Sigmoid colon (tissue), 7 donors: ENCODE measurements around the gene ASAP3. TPM values are rescaled to one million over a fixed set of nuclear protein-coding genes. Genes with fewer than 3 reads are reported as not detected.
A peak's percentile ranks its signal among the peaks of the same experiment; 100 is the strongest.

Experiments
- DNase-seq: peaks from one replicate; pipeline ENCODE4 v3.0.0-alpha.2; 2019
- H3K27ac ChIP-seq, 4 donors: fragments of 200-600 bp; sonication (generic); one replicate each; pipeline ENCODE4 v1.5.1; 2016 to 2019; ENCODE audit warnings: mild to moderate bottlenecking in 1 of 4
- H3K27me3 ChIP-seq, 3 donors: fragments of 200-600 bp; sonication (generic); one replicate each; pipeline ENCODE4 v1.5.1; 2019; ENCODE audit warnings: mild to moderate bottlenecking in 1 of 3
- H3K36me3 ChIP-seq, 4 donors: fragments of 200-600 bp; sonication (generic); one replicate each; pipeline ENCODE4 v1.5.1; 2016 to 2019
- H3K4me1 ChIP-seq, 4 donors: fragments of 200-600 bp; sonication (generic); one replicate each; pipeline ENCODE4 v1.5.1; 2017 to 2019
- H3K4me3 ChIP-seq, 4 donors: fragments of 200-600 bp; sonication (generic); one replicate each; pipeline ENCODE4 v1.5.1; 2017 to 2019; ENCODE audit warnings: mild to moderate bottlenecking in 2 of 4, moderate library complexity in 1 of 4
- H3K9me3 ChIP-seq, 4 donors: fragments of 200-600 bp in 3 of 4; sonication (generic) in 3 of 4; one replicate each; pipeline versions ENCODE4 v1.5.1 to v1.6.1; 2013 to 2019
- CTCF ChIP-seq, 4 experiments: fragments of 450-650 bp in 3 of 4; fragments of 200-600 bp in 1 of 4; IDR thresholded peaks; one replicate each; pipeline ENCODE4 v1.5.1; 2016 to 2019; ENCODE audit warnings: antibody characterized with exemption in 4 of 4, mild to moderate bottlenecking in 3 of 4, moderate library complexity in 2 of 4
- EP300 ChIP-seq, 4 donors: sonication (generic); formaldehyde crosslinking; IDR thresholded peaks; one replicate each; pipeline ENCODE4 v1.6.1; 2017; ENCODE audit warnings: antibody characterized with exemption in 4 of 4
- POLR2A ChIP-seq, 2 donors: fragments of 450-650 bp; IDR thresholded peaks; one replicate each; pipeline ENCODE4 v1.6.1; 2016; ENCODE audit warnings: antibody characterized with exemption in 2 of 2, mild to moderate bottlenecking in 2 of 2, moderate library complexity in 2 of 2
- POLR2AphosphoS5 ChIP-seq, 4 donors: sonication (generic); formaldehyde crosslinking; IDR thresholded peaks; one replicate each; pipeline ENCODE4 v1.6.1; 2017; ENCODE audit warnings: antibody characterized with exemption in 4 of 4
- WGBS, 2 donors: extraction: QIAGEN DNeasy Blood & Tissue Kit; methylation state at CpG; one replicate each; pipeline ENCODE4 v1.1.7; 2013; 5-methylcytosine and 5-hydroxymethylcytosine counted together
- intact Hi-C: fragments of 100-400 bp; cut with DNase I; formaldehyde crosslinking; loops from one replicate; pipeline ENCODE4 v1.15.1; 2023
- polyA plus RNA-seq, 3 donors: library from polyadenylated mRNA; stranded (reverse); fragments of 200-250 nt; gene quantifications; one replicate each; pipeline ENCODE4 v1.2.3, GENCODE V29; 2013
- total RNA-seq, 4 donors: library from RNA; depleted of rRNA; stranded (reverse); fragments of >200 nt; gene quantifications; one replicate each; pipeline ENCODE4 v1.1.0, GENCODE V29; 2016
- donor health status: healthy with polysubstance abuse.
- donor health status: Bipolar disorder and iron deficiency.
- donor health status: healthy.

Gene ASAP3
- total and polyA plus RNA-seq, 7 donors, result 20.6 to 51.0 (median 22.5) TPM

GRCh38 chr1:23472351-23473036, 11.5 kb downstream of the ASAP3 start:
- Histone ChIP-seq H3K27ac (peak overlapping the region in 1 of 4 donors; percentile 33), H3K4me3 (no peak overlapping the region), H3K9me3 (no peaks in the 10 kb centered on the region), H3K4me1 (peaks cover 0 to 31% (median 7%) of the 10 kb centered on the region in 4 donors), H3K27me3 (no peaks in the 10 kb centered on the region), H3K36me3 (no peaks in the 10 kb centered on the region)
- intact Hi-C loops, result no loop called here
- 60 to 81% methylated on average over 5 of the region's 5 CpGs for WGBS, 2 donors
- DNase-seq, result no peak
- no peak for TF ChIP-seq POLR2AphosphoS5 (IDR thresholded peaks at IDR 0.05)
- no peak for TF ChIP-seq CTCF (IDR thresholded peaks at IDR 0.05)

GRCh38 chr1:23471473-23472075, 12.4 kb downstream of the ASAP3 start:
- H3K36me3 ChIP-seq, result no peaks in the 10 kb centered on the region
- TF ChIP-seq POLR2AphosphoS5 (IDR thresholded peaks at IDR 0.05) (no peak), EP300 (IDR thresholded peaks at IDR 0.05) (no peak), POLR2A (IDR thresholded peaks at IDR 0.05) (no peak), CTCF (IDR thresholded peaks at IDR 0.05) (no peak)
- no peaks in the 10 kb centered on the region for H3K9me3 ChIP-seq
- H3K4me1 ChIP-seq, result peaks cover 0 to 31% (median 7%) of the 10 kb centered on the region in 4 donors
- no peaks in the 10 kb centered on the region for H3K27me3 ChIP-seq
- peak overlapping the region in 2 of 4 donors; percentile 7 to 73 for H3K27ac ChIP-seq
- intact Hi-C loops, result no loop called here
- DNase-seq, result no peak
- H3K4me3 ChIP-seq, result no peak overlapping the region
- WGBS, 2 donors, result 62 to 76% methylated on average over 4 of the region's 4 CpGs

GRCh38 chr1:23470282-23471070, 13.5 kb downstream of the ASAP3 start:
- Histone ChIP-seq H3K4me3 (no peak overlapping the region), H3K27ac (peak overlapping the region in 2 of 4 donors; percentile 52 to 73), H3K9me3 (no peaks in the 10 kb centered on the region), H3K27me3 (no peaks in the 10 kb centered on the region), H3K36me3 (no peaks in the 10 kb centered on the region), H3K4me1 (peaks cover 0 to 27% (median 7%) of the 10 kb centered on the region in 4 donors)
- intact Hi-C loops, result no loop called here
- DNase-seq, result peak; percentile 79
- no peak for TF ChIP-seq CTCF (IDR thresholded peaks at IDR 0.05)
- no peak for TF ChIP-seq POLR2A (IDR thresholded peaks at IDR 0.05)
- no peak for TF ChIP-seq POLR2AphosphoS5 (IDR thresholded peaks at IDR 0.05)
- no peak for TF ChIP-seq EP300 (IDR thresholded peaks at IDR 0.05)
- 80 to 84% methylated on average over 12 of the region's 12 CpGs for WGBS, 2 donors

- intact Hi-C loops, result no loop called here
- Histone ChIP-seq H3K4me1 (peaks cover 0 to 18% (median 4%) of the 10 kb centered on the region in 4 donors), H3K36me3 (no peaks in the 10 kb centered on the region), H3K9me3 (no peaks in the 10 kb centered on the region), H3K27ac (peak overlapping the region in 1 of 4 donors; percentile 73), H3K27me3 (no peaks in the 10 kb centered on the region), H3K4me3 (no peak overlapping the region)
- no peak for DNase-seq
- WGBS, 2 donors, result 70 to 78% methylated on average over 5 of the region's 5 CpGs
- no peak for TF ChIP-seq POLR2A (IDR thresholded peaks at IDR 0.05)
- TF ChIP-seq POLR2AphosphoS5 (IDR thresholded peaks at IDR 0.05), result no peak
- no peak for TF ChIP-seq EP300 (IDR thresholded peaks at IDR 0.05)
- TF ChIP-seq CTCF (IDR thresholded peaks at IDR 0.05), result no peak
Observed at GRCh38 chr1:23469372-23469982, 14.5 kb downstream of the ASAP3 start.
